SH-SY5Y (cell line): Measurements from ENCODE around the gene TYSND1.
A peak's percentile ranks its signal among the peaks of the same experiment; 100 is the strongest.

ENCODE experiments used
- GATA2 ChIP-seq: IDR thresholded peaks from 2 replicates; pipeline ENCODE4 v1.6.1; 2011; ENCODE audit warnings: mild to moderate bottlenecking, low read depth, low read length
- GATA3 ChIP-seq: IDR thresholded peaks from 2 replicates; pipeline ENCODE4 v1.6.1; 2011; ENCODE audit warnings: low read depth, mild to moderate bottlenecking, low read length, moderate library complexity

The TYSND1 gene

DNA sequence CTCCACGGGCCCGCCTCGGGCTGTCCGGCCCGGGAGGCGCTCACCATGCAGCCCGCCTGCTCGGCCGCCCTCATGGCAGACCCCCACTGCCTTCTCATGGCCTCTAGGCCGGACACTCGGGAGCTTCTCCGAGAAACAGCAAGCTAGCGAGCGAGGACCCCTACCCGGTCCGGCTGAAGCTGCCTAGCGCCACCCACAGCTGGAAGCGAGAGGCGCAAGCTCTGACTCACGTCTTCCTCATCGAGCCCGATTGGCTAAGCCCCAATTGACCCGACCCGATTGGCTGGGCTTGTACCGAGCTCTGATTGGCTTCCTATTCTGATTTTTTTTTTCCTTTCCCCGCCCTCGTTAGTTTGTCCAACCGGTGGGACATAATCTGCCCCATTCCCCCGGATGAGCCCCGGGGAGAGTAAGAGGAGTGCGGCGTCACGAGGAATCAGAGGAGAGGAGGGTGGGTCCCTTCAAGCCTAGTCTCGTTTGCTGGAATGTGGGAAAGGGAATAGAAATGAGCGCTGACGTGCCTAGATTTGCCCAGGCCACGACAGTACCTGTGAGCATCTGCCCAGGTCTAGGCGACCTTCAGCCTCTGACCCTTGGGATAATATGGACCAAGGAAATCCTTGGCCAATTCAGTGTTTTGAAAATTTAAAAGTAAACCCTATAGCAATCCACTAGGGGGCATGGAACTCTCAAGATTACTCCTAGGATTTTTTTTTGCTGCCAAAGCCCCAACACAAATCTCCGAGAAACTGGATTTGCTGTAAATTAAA is at the start of gene TYSND1:
Gene TYSND1 (minus strand): TSS at position 212 of the 770 bp plus-strand sequence. CDS start 114 bp downstream, at position 98.
- no peak for TF ChIP-seq GATA2
- TF ChIP-seq GATA3, result no peak

GRCh38 chr10:70193391-70193844 is 46.9 kb upstream of the TYSND1 start:
- TF ChIP-seq GATA3 (no peak), GATA2 (no peak)

DNA sequence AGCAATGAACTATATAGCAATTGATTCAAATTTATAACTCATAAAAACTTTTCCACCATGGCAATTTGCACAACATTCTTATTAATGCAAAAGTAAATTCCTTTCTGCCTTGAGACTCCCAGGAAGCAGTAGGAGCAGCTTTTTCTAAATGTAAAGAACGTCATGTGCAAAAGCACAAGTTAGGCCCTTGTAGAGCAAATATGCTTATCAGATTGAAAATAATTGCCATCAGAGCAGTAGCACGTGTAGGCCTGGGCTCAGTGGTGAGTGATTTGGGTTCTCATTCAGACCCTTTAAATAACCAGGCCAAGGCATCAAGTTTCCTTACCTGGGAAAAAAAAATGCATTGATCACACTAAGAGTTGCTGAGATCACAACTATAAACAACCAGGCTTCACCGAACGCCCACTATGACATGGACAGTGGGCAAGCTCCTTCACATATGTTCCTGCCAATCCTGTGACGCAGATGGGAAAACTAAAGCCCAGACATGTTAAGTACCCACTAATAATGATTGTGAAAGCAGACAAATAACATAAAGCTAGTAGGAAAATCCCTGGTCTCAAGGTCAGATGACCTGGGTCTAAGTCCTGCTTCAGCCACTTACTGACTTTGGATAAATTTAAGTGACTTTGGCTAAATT is 45.9 kb upstream of the TYSND1 start:
- peak; percentile 49; the same call in 1 of the 2 replicates for TF ChIP-seq GATA2
- TF ChIP-seq GATA3, result no peak

- TF ChIP-seq GATA2 (no peak), GATA3 (no peak)
Observed at GRCh38 chr10:70191972-70192305, 45.4 kb upstream of the TYSND1 start.

DNA sequence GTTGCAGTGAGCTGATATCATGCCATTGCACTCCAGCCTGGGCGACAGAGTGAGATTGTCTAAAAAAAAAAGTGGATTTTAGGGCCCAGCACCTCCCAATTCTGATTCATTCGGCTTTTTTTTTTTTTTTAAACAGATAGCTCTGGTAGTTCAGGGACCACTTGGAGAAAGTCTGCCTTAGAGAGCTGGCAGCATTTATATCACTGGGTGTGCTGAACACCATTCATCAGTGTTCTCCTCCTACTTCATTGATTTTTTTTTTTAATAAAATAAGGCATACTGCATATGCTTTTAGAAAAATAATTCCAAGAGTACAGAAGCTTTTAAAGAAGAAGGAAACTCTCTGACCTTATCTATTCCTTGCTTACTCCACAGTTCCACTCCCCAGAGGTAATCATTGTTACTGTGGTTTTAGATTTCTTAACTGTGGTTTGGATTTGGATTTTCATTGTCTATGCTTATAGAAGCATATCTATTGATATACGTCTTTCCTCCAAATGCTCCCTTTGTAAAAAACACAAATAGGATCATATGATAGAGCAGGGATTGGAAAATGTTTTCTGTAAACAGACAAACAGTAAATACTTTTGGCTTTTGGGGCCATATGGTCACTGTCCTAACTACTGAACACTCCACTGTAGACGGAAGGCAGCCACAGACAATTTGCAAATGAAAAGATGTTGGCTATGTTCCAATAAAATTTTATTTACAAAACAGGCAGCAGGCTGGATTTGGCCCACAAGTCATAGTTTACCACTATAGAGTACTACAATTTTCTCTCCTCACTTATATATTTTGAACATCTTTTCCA is 44.9 kb upstream of the TYSND1 start:
- TF ChIP-seq GATA2 (no peak), GATA3 (no peak)

DNA sequence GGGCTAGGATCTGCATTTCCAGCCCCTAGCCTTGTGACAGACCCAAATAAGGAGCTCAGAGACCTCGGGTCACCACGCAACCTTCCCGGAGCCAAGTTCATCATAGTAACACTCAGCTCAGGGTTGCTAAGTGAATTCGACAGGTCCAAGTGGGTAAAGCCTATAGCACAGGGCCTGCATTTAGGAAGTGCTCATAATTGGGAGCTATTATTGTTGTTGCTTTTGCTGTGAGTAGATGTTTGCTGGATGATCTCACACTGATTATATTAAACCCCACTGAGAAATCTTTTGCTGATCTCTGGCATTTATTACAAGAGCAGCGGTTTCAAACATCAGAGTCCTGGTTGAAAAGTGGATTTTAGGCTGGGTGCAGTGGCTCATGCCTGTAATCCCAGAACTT is 44.1 kb upstream of the TYSND1 start:
- no peak for TF ChIP-seq GATA2
- no peak for TF ChIP-seq GATA3

DNA sequence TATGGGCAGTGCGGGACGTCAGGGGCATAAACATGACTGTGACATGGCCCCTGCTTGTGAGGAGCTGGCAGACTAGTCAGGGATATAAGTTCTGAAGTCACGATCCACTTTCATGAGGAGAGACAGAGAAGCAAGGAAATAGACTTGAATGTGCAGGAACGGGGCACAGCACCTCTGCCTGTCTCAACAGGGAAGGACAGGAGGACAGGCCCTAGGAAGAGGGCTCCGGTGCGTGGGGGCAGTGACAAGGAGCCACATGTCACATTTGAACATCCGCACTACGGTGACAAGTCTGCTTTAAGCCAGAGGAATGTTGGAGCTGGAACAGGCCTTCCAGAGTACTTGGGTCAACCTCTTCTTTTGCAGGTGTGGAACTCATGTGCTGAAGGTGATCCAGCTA is 43.6 kb upstream of the TYSND1 start:
- TF ChIP-seq GATA3 (no peak), GATA2 (no peak)

GRCh38 chr10:70188768-70189167 is 42.3 kb upstream of the TYSND1 start:
- TF ChIP-seq GATA3 (no peak), GATA2 (no peak)

- TF ChIP-seq GATA2, result no peak
- no peak for TF ChIP-seq GATA3
Observed at GRCh38 chr10:70186571-70186970, 40.1 kb upstream of the TYSND1 start.

- TF ChIP-seq GATA2, result no peak
- TF ChIP-seq GATA3, result no peak
Observed at GRCh38 chr10:70186090-70186489, 39.6 kb upstream of the TYSND1 start.

GRCh38 chr10:70183304-70183703 is 36.8 kb upstream of the TYSND1 start:
- TF ChIP-seq GATA3 (no peak), GATA2 (no peak)

GRCh38 chr10:70178139-70178725 is 31.7 kb upstream of the TYSND1 start:
- TF ChIP-seq GATA3 (no peak), GATA2 (no peak)

GRCh38 chr10:70176441-70176840 is 29.9 kb upstream of the TYSND1 start:
- TF ChIP-seq GATA2, result no peak
- TF ChIP-seq GATA3, result no peak

- no peak for TF ChIP-seq GATA3
- TF ChIP-seq GATA2, result no peak
Observed at GRCh38 chr10:70175516-70175915, 29.0 kb upstream of the TYSND1 start.
